H1 (cell line): ENCODE results near the gene FUBP3. TPM values are rescaled to one million over a fixed set of nuclear protein-coding genes. Genes with fewer than 3 reads are reported as not detected.

ENCODE experiments used
- CTCF ChIA-PET: fragments of 300-600 bp; sonication (Branson Sonifier 250); formaldehyde crosslinking; loops from one replicate; lab custom pipeline; 2021; ENCODE audit not compliant: partially characterized antibody; lab: Charles Lee
- POLR2A ChIA-PET: fragments of 300-600 bp; sonication (Branson Sonifier 250); formaldehyde crosslinking; loops from one replicate; lab custom pipeline; 2021; ENCODE audit warnings: inconsistent platforms; ENCODE audit not compliant: partially characterized antibody; lab: Charles Lee
- DNase-seq, 2 experiments: peaks; one replicate each; pipeline versions ENCODE4 v3.0.0 to v3.0.0-alpha.2; 2010 to 2022; ENCODE audit warnings: low spot score in 2 of 2, low read depth in 1 of 2, mixed read lengths in 1 of 2
- FAIRE-seq: peaks from 2 replicates; lab custom pipeline; 2011; peaks lifted over from hg19 to GRCh38; lab: Jason Lieb, UNC
- H2AFZ ChIP-seq: 2 replicates; pipeline ENCODE4 v1.8.1; 2012; ENCODE audit warnings: low read length, inconsistent platforms
- H2AK5ac ChIP-seq: 2 replicates; pipeline ENCODE4 v1.6.1; 2013; ENCODE audit warnings: low read depth, low read length
- H2BK120ac ChIP-seq: replicated peaks from 2 replicates; pipeline ENCODE3; 2013; ENCODE audit warnings: low read depth, low read length, inconsistent platforms
- H2BK12ac ChIP-seq: 2 replicates; pipeline ENCODE4 v1.6.1; 2013; ENCODE audit warnings: low read depth, low read length
- H2BK15ac ChIP-seq: 2 replicates; pipeline ENCODE4 v1.6.1; 2013; ENCODE audit warnings: low read length
- H2BK20ac ChIP-seq: 2 replicates; pipeline ENCODE4 v1.6.1; 2013; ENCODE audit warnings: low read length
- H2BK5ac ChIP-seq: 2 replicates; pipeline ENCODE4 v1.6.1; 2013; ENCODE audit warnings: low read depth, low read length
- H3K14ac ChIP-seq: 2 replicates; pipeline ENCODE4 v1.6.1; 2013; ENCODE audit warnings: inconsistent platforms; ENCODE audit not compliant: insufficient read length
- H3K18ac ChIP-seq: 2 replicates; pipeline ENCODE4 v1.6.1; 2013; ENCODE audit warnings: low read length; ENCODE audit errors: extremely low read depth
- H3K23ac ChIP-seq: 2 replicates; pipeline ENCODE4 v1.6.1; 2013; ENCODE audit warnings: inconsistent platforms; ENCODE audit not compliant: insufficient read length
- H3K23me2 ChIP-seq: 2 replicates; pipeline ENCODE4 v1.6.1; 2013; ENCODE audit warnings: low read depth, low read length
- H3K27ac ChIP-seq: 2 replicates; pipeline ENCODE4 v1.6.1; 2011; ENCODE audit warnings: low read depth, low read length, inconsistent platforms
- H3K27me3 ChIP-seq, 4 experiments: replicated peaks in 1 of 4; 1 replicate in 1 of 4; 2 replicates in 3 of 4; pipeline versions ENCODE4 v1.6.1 to v1.8.1; 2011 to 2013; ENCODE audit warnings: low read length in 3 of 4, mild to moderate bottlenecking in 3 of 4, inconsistent platforms in 2 of 4, mixed read lengths in 2 of 4, moderate library complexity in 1 of 4; ENCODE audit not compliant: control insufficient read depth in 3 of 4, insufficient read depth in 3 of 4; ENCODE audit errors: extremely low read depth in 1 of 4
- H3K36me3 ChIP-seq, 4 experiments: 2 replicates each; pipeline versions ENCODE4 v1.6.1 to v1.8.1; 2011 to 2013; ENCODE audit warnings: mild to moderate bottlenecking in 4 of 4, low read length in 3 of 4, moderate library complexity in 2 of 4, control low read depth in 1 of 4, inconsistent platforms in 1 of 4; ENCODE audit not compliant: insufficient read depth in 4 of 4, control insufficient read depth in 2 of 4
- H3K4ac ChIP-seq: replicated peaks from 2 replicates; pipeline ENCODE3; 2013; ENCODE audit warnings: low read length, low read depth, mixed read lengths, inconsistent platforms; ENCODE audit not compliant: insufficient read length
- H3K4me1 ChIP-seq, 4 experiments: replicated peaks in 1 of 4; 1 replicate in 1 of 4; 2 replicates in 3 of 4; pipeline versions ENCODE4 v1.6.1 to v1.8.1; 2011 to 2013; ENCODE audit warnings: low read length in 3 of 4, inconsistent platforms in 2 of 4, mixed read lengths in 1 of 4; ENCODE audit not compliant: insufficient read depth in 4 of 4, control insufficient read depth in 3 of 4
- H3K4me2 ChIP-seq, 2 experiments: 2 replicates each; pipeline versions ENCODE4 v1.6.1 to v1.8.1; 2011 to 2013; ENCODE audit warnings: low read depth in 2 of 2, low read length in 2 of 2, control low read depth in 1 of 2, inconsistent platforms in 1 of 2, mild to moderate bottlenecking in 1 of 2; ENCODE audit not compliant: insufficient read depth in 1 of 2
- H3K4me3 ChIP-seq, 4 experiments: fragments of 200-600, 300-600 bp in 1 of 4; sonication (generic), shearing (Covaris generic), sonication (Bioruptor Twin) in 1 of 4; 2 replicates each; pipeline versions ENCODE4 v1.5.1 to v1.8.1; 2011 to 2016; ENCODE audit warnings: low read length in 4 of 4, low read depth in 3 of 4, control low read depth in 2 of 4, inconsistent platforms in 2 of 4, mild to moderate bottlenecking in 2 of 4, mixed read lengths in 1 of 4, moderate library complexity in 1 of 4; ENCODE audit not compliant: insufficient read depth in 2 of 4; ENCODE audit errors: extremely low read depth in 1 of 4
- H3K56ac ChIP-seq: replicated peaks from 2 replicates; pipeline ENCODE3; 2013; ENCODE audit warnings: low read depth, mild to moderate bottlenecking, mixed read lengths, low read length, inconsistent platforms; ENCODE audit not compliant: insufficient read length
- H3K79me1 ChIP-seq: 2 replicates; pipeline ENCODE4 v1.6.1; 2013; ENCODE audit warnings: low read depth, low read length, control low read depth
- H3K79me2 ChIP-seq, 2 experiments: 2 replicates each; pipeline versions ENCODE4 v1.6.1 to v1.8.1; 2012 to 2013; ENCODE audit warnings: low read length in 2 of 2, mild to moderate bottlenecking in 2 of 2, inconsistent platforms in 1 of 2; ENCODE audit not compliant: insufficient read depth in 2 of 2, control insufficient read depth in 1 of 2
- H3K9ac ChIP-seq, 4 experiments: replicated peaks in 1 of 4; 1 replicate in 1 of 4; 2 replicates in 3 of 4; pipeline versions ENCODE4 v1.6.1 to v1.8.1; 2011 to 2013; ENCODE audit warnings: low read depth in 3 of 4, low read length in 3 of 4, control low read depth in 2 of 4, mild to moderate bottlenecking in 2 of 4, moderate library complexity in 2 of 4, inconsistent platforms in 1 of 4; ENCODE audit errors: extremely low read depth in 1 of 4
- H3K9me3 ChIP-seq, 2 experiments: 2 replicates each; pipeline versions ENCODE4 v1.6.1 to v1.8.1; 2012 to 2013; ENCODE audit warnings: mild to moderate bottlenecking in 2 of 2, moderate library complexity in 2 of 2, control low read depth in 1 of 2, inconsistent platforms in 1 of 2, low read depth in 1 of 2, low read length in 1 of 2, mixed read lengths in 1 of 2; ENCODE audit not compliant: insufficient read depth in 2 of 2
- H4K20me1 ChIP-seq, 2 experiments: replicated peaks in 1 of 2; 2 replicates each; pipeline versions ENCODE3 to v1.8.1; 2011 to 2013; ENCODE audit warnings: inconsistent platforms in 2 of 2, low read length in 2 of 2, mild to moderate bottlenecking in 1 of 2; ENCODE audit not compliant: insufficient read depth in 2 of 2, control insufficient read depth in 1 of 2
- H4K5ac ChIP-seq: 2 replicates; pipeline ENCODE4 v1.6.1; 2013; ENCODE audit warnings: low read length, low read depth, mixed read lengths, inconsistent platforms; ENCODE audit not compliant: insufficient read length
- H4K8ac ChIP-seq: 2 replicates; pipeline ENCODE4 v1.8.0; 2013; ENCODE audit warnings: mild to moderate bottlenecking, moderate library complexity, low read length, inconsistent platforms; ENCODE audit not compliant: insufficient read depth; ENCODE audit errors: extremely low read depth
- H4K91ac ChIP-seq: replicated peaks from 2 replicates; pipeline ENCODE3; 2013; ENCODE audit warnings: low read length, mixed read lengths, inconsistent platforms; ENCODE audit not compliant: insufficient read length
- BACH1 ChIP-seq: IDR thresholded peaks from 2 replicates; pipeline ENCODE4 v1.6.1; 2012; ENCODE audit warnings: low read length, improper control_type of control experiment
- EGR1 ChIP-seq: IDR thresholded peaks from 2 replicates; pipeline ENCODE4 v1.6.1; 2011; ENCODE audit warnings: low read depth, low read length, borderline replicate concordance
- FOSL1 ChIP-seq: IDR thresholded peaks from 2 replicates; pipeline ENCODE4 v1.6.1; 2011; ENCODE audit warnings: mild to moderate bottlenecking, low read depth, low read length, moderate library complexity; ENCODE audit not compliant: insufficient read depth
- GABPA ChIP-seq: IDR thresholded peaks from 2 replicates; pipeline ENCODE4 v1.6.1; 2011; ENCODE audit warnings: mild to moderate bottlenecking, low read length, moderate library complexity, borderline replicate concordance; ENCODE audit not compliant: insufficient read depth
- NANOG ChIP-seq: IDR thresholded peaks from 2 replicates; pipeline ENCODE4 v1.6.1; 2011; ENCODE audit warnings: low read length, low read depth, mild to moderate bottlenecking, inconsistent platforms; ENCODE audit not compliant: insufficient read depth, poor library complexity, severe bottlenecking
- PHF8 ChIP-seq: fragments of 200-600 bp; sonication (generic); conservative IDR thresholded peaks from 2 replicates; pipeline ENCODE4 v1.7.1; 2012; ENCODE audit warnings: low read depth, mild to moderate bottlenecking, inconsistent platforms, low read length, moderate library complexity
- RNF2 ChIP-seq: fragments of 200-900, 300-1000 bp; sonication (generic); IDR thresholded peaks from 2 replicates; pipeline ENCODE4 v1.7.1; 2016; ENCODE audit warnings: borderline replicate concordance, low read depth, mild to moderate bottlenecking, antibody characterized with exemption, low read length; ENCODE audit not compliant: poor library complexity, severe bottlenecking; ENCODE audit errors: missing control alignments
- SIN3A ChIP-seq, 2 experiments: IDR thresholded peaks in 1 of 2; conservative IDR thresholded peaks in 1 of 2; 2 replicates each; pipeline ENCODE4 v1.6.1; 2011 to 2012; ENCODE audit warnings: low read length in 2 of 2, improper control_type of control experiment in 1 of 2, low read depth in 1 of 2, mild to moderate bottlenecking in 1 of 2
- SP1 ChIP-seq: IDR thresholded peaks from 2 replicates; pipeline ENCODE4 v1.6.1; 2011; ENCODE audit warnings: low read depth, low read length
- SUZ12 ChIP-seq: fragments of 200-600 bp; sonication (generic); IDR thresholded peaks from 2 replicates; pipeline ENCODE4 v1.6.1; 2012; ENCODE audit warnings: mild to moderate bottlenecking, inconsistent platforms, low read length, moderate library complexity, mixed read lengths
- TEAD4 ChIP-seq: IDR thresholded peaks from 2 replicates; pipeline ENCODE4 v1.6.1; 2012; ENCODE audit warnings: low read depth, low read length, inconsistent platforms, mixed read lengths
- WGBS, 2 experiments: shearing (Covaris generic) in 1 of 2; methylation state at CpG; one replicate each; pipeline versions ENCODE4 v1.1.6 to v1.1.7; 2013 to 2015; ENCODE audit warnings: low lambda C conversion rate in 2 of 2, mixed read lengths in 2 of 2, inconsistent platforms in 1 of 2, low coverage in 1 of 2, missing lambda C conversion rate in 1 of 2; ENCODE audit not compliant: insufficient replicate concordance in 2 of 2, insufficient coverage in 1 of 2, insufficient read length in 1 of 2; ENCODE audit errors: extremely low coverage in 1 of 2, missing lambda C conversion rate in 1 of 2; 5-methylcytosine and 5-hydroxymethylcytosine counted together
- polyA plus RNA-seq, 7 experiments: library from polyadenylated mRNA; depleted of rRNA in 3 of 7; stranded (reverse) in 5 of 7; unstranded in 2 of 7; fragments of >200 nt in 5 of 7; fragments of 200-250 nt in 2 of 7; gene quantifications; 1 replicate in 5 of 7; 2 replicates in 1 of 7; 4 replicates in 1 of 7; pipeline versions ENCODE4 v1.2.1 to v1.2.3, GENCODE V29; 2011 to 2013; ENCODE audit warnings: missing spikeins in 2 of 7, mixed read lengths in 2 of 7
- total RNA-seq: library from RNA; stranded (reverse); fragmentation: NEBNext Ultra II Directional; extraction: Animal tissue kit (Norgen Biotek cat#: 25700); gene quantifications from 2 replicates; pipeline ENCODE4 v1.2.1, GENCODE V29; 2021

The FUBP3 gene
- total and polyA plus RNA-seq, 2 of the 8 experiments (the other 6 are each of a cell fraction or from before 2014, with no cell fraction given): 23.7 to 76.4 TPM

- no peaks in the 10 kb centered on the region for H3K79me1 ChIP-seq
- no peak overlapping the region for H3K23ac ChIP-seq
- H2BK120ac ChIP-seq: no peak overlapping the region
- H2BK15ac ChIP-seq: no peak overlapping the region
- no peak overlapping the region for H4K91ac ChIP-seq
- FAIRE-seq (no peak), DNase-seq (peak in 1 of 2 experiments; percentile 69)
- H2BK5ac ChIP-seq: no peak overlapping the region; the same call in 1 of the 2 replicates
- 0 out of 2 replicates have a peak overlapping the region, but pooled peaks have one; percentile 68 for H2BK12ac ChIP-seq
- H4K8ac ChIP-seq: peak overlapping the region; percentile 87
- H3K4me3 ChIP-seq: peak overlapping the region in 3 of 4 experiments; percentile 15 to 58 (median 29); a peak in 5 of 8 replicates
- H4K5ac ChIP-seq: no peak overlapping the region
- ChIA-PET POLR2A (interaction anchor here (1.1 to 2.6 kb wide), 4 partner anchors 13 to 179 kb away, joined by 3 to 9 read pairs (median 6); no protein-coding TSS in a partner anchor), CTCF (interaction anchor here (1.2 to 6.0 kb wide), 3 partner anchors 14 to 186 kb away, joined by 3 to 53 read pairs (median 4); no protein-coding TSS in a partner anchor)
- peaks cover 9% of the 10 kb centered on the region; the same call in 1 of the 2 replicates for H3K23me2 ChIP-seq
- peaks cover 71 to 83% (median 81%) of the 10 kb centered on the region in 4 experiments for H3K27me3 ChIP-seq
- H2AFZ ChIP-seq: peak overlapping the region; percentile 59; the same call in 1 of the 2 replicates
- no peak overlapping the region for H3K9ac ChIP-seq
- peak overlapping the region; percentile 60 for H3K18ac ChIP-seq
- peak overlapping the region; percentile 62 for H3K4me2 ChIP-seq
- no peak overlapping the region for H2BK20ac ChIP-seq
- H3K36me3 ChIP-seq: peaks cover 0 to 3% (median 0%) of the 10 kb centered on the region in 4 experiments; a peak in 1 of 8 replicates
- no peak overlapping the region for H3K14ac ChIP-seq
- H3K56ac ChIP-seq: no peak overlapping the region
- no peak overlapping the region for H2AK5ac ChIP-seq
- H3K4me1 ChIP-seq: peaks cover 4 to 41% (median 25%) of the 10 kb centered on the region in 4 experiments
- no peaks in the 10 kb centered on the region for H3K79me2 ChIP-seq
- no peaks in the 10 kb centered on the region for H3K9me3 ChIP-seq
- H3K27ac ChIP-seq: no peak overlapping the region
- H3K4ac ChIP-seq: no peak overlapping the region
- 7% methylated on average over 60 of the region's 60 CpGs; no CpG with 5 or more reads in 1 of the 2 experiments for WGBS, 2 experiments
- H4K20me1 ChIP-seq: peaks cover 9 to 19% of the 10 kb centered on the region in 2 experiments
- no peak for TF ChIP-seq TEAD4
- peak; percentile 95 for TF ChIP-seq SUZ12
- TF ChIP-seq SIN3A (conservative IDR thresholded peaks at IDR 0.05 in 1 of 2, IDR thresholded peaks at IDR 0.05 in 1 of 2; ENCODE audit: low read depth in 1 of 2, low read length in 2 of 2): no peak
- TF ChIP-seq GABPA: no peak
- TF ChIP-seq PHF8: no peak
- TF ChIP-seq NANOG: no peak
- peak; percentile 28 for TF ChIP-seq RNF2
- TF ChIP-seq SP1: no peak
- no peak for TF ChIP-seq FOSL1
- TF ChIP-seq BACH1: no peak
- no peak for TF ChIP-seq EGR1
These were observed 87.2 kb downstream of the FUBP3 start for GRCh38 chr9:130666393-130667119.
